ENCODE data around the gene CDK18.
"Not testable (repeated sequence)": the region's sequence is repeated elsewhere in the genome, so short reads cannot be mapped to it uniquely, and the experiment has no call there.

The CDK18 gene

DNA sequence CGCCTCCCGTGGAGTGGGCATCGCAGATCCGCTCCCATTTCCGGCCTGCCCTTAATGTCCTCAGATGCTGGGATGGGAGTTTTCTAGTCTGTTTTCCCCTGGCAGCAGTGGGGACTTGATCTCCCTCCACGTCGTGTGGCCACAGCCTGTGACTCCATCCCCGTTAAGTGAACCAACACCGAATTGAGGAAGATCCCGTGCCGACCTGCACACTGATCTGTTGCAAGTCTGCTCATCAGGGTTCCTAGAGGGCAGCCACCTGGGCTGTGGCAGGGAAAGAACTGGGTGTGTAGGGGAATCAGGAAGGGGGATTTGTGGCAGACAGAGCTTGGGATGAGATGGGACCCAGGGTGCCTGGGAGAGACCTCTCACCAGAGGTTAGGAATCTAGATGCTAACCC, 23.3 kb upstream of the CDK18 start:
- DNase-seq (ENCODE audit: low spot score) = no peak

- DNase-seq (ENCODE audit: low spot score) = no peak
These were observed 22.8 kb upstream of the CDK18 start for GRCh38 chr1:205481629-205482151.

- not testable (repeated sequence) for DNase-seq (ENCODE audit: low spot score)
These were observed 21.9 kb upstream of the CDK18 start for GRCh38 chr1:205482587-205482986.

- DNase-seq (ENCODE audit: low spot score) = no peak
These were observed 21.1 kb upstream of the CDK18 start for GRCh38 chr1:205483372-205483771.

DNA sequence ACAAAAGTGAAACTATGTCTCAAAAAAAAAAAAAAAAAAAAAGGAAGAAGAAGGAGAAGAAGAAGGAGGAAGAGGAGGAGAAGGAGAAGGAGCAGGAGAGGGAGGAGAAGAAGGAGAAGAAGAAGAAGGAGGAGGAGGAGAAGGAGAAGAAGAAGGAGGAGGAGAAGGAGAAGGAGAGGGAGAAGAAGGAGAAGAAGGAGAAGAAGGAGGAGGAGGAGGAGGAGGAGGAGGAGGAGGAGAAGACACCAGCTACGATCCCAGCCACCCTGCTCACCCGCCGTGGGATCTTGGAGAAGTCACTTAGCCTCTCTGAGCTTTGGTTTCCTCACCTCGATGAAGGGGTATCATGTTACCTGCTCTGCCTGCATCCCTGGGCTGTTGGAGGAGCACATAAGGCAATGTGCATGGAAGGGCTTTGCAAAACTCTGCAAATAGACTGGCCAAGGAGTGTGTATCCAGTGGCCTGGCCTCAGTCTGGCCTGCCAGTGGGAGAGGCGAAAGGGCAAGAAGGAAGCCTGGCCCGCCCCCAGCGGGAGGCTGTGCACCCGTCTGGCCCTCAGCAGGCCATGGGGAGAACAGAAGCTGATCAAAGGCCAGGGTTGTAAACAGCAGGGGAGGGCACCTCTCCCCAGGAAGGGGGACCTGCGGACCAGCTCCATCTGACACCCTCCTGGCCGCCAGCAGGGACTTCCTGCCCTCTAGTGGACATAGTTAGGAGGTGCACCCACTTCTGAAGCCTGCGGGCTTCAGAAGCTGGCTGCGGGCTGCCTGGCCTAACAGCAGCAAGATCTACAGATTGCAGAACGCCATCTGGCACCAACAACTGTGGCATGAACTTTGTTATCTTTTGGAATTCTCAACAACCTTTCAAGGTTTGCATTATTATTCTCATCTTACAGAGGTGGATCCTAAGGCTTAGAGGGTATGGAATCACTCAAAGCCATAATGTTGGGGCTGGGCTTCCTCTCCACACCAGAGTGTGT, 19.2 kb upstream of the CDK18 start:
- peak; percentile 77 for DNase-seq (ENCODE audit: low spot score)

DNA sequence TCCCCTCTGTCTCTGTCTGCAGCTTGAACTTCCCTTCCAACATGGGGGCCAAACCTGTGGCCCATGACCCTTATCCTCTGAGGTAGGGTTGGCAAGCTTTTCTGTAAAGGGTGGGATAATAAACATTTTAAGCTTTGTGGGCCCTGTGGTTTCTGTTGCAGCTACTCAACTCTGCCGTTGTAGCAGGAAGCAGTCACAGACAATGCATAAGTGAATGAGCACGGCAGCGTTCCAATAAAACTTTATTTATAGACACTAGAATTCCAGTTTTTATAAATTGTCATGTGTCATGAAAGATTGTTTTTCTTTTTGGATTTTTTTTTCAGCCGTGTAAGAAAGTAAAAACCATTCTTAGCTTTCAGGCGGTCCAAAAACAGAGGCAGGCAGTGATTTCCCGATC, 18.2 kb upstream of the CDK18 start:
- no peak for DNase-seq (ENCODE audit: low spot score)

DNA sequence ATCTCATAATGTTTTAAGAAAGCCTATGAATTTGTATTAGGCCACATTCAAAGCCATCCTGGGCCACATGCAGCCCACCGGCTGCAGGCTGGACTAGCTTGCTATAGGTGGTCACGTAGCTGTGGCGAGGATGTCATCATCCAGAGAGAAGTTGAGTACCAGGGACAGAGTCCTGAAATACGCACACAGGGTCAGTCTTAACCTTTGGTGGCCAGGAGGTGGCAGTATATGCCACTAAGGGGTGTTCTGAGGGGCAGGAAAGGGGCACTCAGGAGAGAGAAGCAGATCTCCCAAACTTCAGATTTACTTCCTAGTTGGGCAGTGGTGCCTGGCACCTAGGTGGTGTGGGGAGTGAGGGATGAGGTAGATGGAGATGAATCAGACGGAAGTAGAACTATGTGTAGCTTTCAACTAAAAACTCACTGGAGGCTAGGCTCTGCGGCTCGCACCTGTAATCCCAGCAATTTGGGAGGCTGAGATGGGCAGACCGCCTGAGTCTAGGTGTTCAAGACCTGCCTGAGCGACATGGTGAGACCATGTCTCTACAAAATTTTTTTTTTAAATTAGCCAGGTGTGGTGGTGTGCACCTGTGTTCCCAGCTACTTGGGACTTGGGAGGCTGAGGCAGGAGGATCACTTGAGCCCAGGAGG, 16.3 kb upstream of the CDK18 start:
- DNase-seq (ENCODE audit: low spot score) = peak; percentile 75

- DNase-seq (ENCODE audit: low spot score) = no peak
These were observed 12.7 kb upstream of the CDK18 start for GRCh38 chr1:205491794-205492193.

DNA sequence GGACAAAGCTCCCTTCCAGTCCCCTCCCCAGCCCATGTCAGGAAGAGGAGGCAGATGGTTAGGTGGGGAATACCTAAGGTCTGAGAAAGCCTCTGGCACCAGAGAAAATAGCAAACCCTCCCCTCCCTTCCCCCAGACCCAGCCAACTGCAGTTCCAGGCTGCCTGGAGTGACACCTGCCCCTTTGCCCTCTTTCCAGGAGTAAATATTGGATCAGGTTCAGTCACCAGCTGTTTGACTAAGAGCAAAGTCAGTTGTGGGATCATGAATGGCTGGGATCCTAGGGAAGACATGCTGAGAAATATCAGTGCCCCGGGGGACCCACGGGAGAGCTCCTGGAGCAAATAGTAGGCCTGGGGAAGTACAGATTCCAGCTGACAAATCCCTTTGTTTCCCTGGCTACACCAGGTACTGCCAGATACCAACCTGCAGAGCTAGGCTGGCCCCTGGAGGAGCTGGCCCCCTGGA, 12.2 kb upstream of the CDK18 start:
- DNase-seq (ENCODE audit: low spot score) = peak; percentile 44

DNA sequence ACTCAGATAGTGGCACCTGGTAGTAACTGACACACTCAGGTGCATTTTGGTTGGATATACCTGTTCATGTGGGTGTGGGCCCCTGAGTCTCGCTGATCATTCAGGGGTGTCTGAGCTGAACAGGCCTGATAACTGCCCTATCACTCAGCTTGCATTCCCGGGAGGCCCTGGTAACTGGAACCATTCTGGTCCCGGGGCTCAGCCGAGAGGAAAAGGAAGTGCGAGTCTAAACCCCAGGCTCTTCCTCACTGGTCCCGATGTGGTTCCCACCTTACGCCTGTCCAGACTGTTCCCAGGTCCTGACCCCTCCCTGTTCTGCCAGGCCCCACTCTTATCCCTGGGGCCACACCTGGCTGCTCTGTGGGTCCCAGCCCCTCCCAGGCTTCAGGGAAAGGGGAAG, 11.7 kb upstream of the CDK18 start:
- no peak for DNase-seq (ENCODE audit: low spot score)

- peak; percentile 85 for DNase-seq (ENCODE audit: low spot score)
These were observed 11.0 kb upstream of the CDK18 start for GRCh38 chr1:205493241-205494085.

DNA sequence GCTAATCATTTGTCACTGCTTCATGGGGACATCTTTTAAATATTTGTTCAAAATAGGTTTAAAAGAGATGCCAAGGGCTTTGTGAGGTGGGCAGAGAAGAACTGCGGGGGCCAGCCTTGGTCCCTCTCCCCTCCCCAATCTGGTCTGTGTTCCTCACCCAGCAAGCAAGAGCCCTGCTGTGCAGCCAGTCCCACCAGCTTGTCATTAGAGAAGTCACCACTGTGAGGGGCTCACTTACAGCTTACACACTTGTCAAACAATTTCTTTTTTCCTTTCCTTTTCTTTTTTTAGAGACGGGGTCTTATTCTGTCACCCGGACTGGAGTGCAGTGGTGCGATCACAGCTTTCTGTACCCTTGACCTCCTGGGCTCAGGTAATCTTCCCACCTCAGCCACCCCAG, 10.4 kb upstream of the CDK18 start:
- DNase-seq (ENCODE audit: low spot score) = no peak

GRCh38 chr1:205495237-205495823, 9.1 kb upstream of the CDK18 start:
- no peak for DNase-seq (ENCODE audit: low spot score)

- no peak for DNase-seq (ENCODE audit: low spot score)
These were observed 7.8 kb upstream of the CDK18 start for GRCh38 chr1:205496661-205497060.

- DNase-seq (ENCODE audit: low spot score) = no peak
These were observed 7.1 kb upstream of the CDK18 start for GRCh38 chr1:205497351-205497750.

DNA sequence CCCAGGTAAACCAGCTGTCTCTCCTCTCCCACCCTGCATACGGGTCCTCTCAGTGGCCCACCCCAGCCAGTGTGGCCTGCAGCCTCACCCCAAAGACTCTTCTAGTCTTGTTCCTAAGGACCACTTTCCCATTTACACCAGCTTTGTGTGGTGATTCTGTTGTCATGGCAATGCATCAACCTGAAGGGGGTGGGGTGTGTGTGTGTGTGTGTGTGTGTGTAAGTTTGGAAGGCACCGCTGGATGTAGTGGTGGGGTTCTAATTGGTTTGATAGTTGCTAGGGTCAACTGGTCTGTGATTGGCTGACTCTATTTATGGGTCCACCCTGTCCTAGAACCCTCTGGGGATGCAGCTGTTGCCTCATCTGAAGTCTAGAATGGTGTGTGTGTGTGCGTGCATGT, 4.7 kb upstream of the CDK18 start:
- no peak for DNase-seq (ENCODE audit: low spot score)

- DNase-seq (ENCODE audit: low spot score) = peak; percentile 57
These were observed 3.9 kb upstream of the CDK18 start for GRCh38 chr1:205500240-205501233.

- DNase-seq (ENCODE audit: low spot score) = no peak
These were observed 2.2 kb upstream of the CDK18 start for GRCh38 chr1:205502111-205502810.

DNA sequence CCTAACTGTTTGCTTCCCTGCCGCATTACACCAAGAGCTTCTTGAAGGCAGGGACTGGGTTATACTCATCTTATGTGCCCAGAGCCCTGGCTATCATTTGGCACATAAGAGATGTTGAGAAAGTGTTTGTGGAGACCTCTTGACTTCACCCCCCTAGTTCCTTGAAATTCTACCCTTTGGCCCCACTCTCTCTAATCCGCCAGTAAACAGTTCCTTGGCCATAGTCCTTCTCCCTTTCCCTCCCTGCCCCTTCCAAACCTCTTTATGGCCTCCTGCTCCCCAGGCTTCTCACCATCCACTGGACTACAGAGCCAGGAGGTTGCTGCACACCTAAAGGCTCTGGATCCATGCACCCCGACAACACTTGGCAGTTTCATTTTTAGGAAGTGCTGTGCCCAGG, 1.5 kb upstream of the CDK18 start:
- DNase-seq (ENCODE audit: low spot score) = no peak

Data from kidney tubule cell (primary cell).